NCI-H1436 treated with DMSO at 0.1 percent for 48 hours (cell line): ENCODE measurements around the gene TTC28.

Experiments
- DNase-seq: peaks from one replicate; lab custom pipeline; 2025; lab: John Stamatoyannopoulos, UW

Gene TTC28

DNA sequence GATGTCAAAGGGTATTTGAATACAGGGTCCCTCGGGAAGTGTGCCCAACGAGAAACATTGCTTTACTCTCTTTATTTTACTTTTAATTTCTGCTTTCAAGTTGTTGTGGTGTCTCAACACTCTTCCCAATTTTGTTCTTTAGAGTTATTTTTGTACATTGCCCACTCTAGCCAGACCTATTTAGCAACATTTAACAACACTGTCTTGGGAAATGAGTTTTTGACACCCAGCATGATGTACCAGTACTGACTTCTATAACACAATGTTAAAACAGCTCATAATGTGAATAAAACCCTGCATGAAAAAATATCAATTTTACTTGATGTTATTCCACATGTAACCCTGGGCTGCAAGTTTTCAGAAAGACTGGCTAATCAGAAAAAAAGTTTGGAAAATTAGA lies 410.4 kb downstream of the TTC28 start:
- DNase-seq = no peak

DNA sequence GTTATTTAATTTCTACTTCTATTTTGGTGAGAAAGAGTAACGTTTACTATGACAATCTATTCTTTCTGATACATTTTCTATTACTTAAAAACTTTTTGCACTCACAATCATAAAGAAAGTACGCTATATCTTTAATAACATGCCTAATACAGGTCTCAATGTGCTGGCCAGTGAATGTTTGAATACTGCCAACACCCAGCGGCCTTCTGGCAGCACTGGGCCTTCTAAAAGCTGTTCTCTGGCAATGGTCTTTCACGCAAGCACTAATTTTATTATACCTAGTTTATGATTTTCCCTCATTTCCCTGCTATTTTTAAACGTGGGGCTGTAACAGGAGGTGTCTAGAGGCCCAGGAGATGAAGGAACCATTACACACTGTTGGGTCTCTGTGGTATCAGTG lies 410.8 kb downstream of the TTC28 start:
- no peak for DNase-seq

GRCh38 chr22:28268171-28268570 lies 411.5 kb downstream of the TTC28 start:
- no peak for DNase-seq

GRCh38 chr22:28260619-28261018 lies 419.0 kb downstream of the TTC28 start:
- DNase-seq = no peak

DNA sequence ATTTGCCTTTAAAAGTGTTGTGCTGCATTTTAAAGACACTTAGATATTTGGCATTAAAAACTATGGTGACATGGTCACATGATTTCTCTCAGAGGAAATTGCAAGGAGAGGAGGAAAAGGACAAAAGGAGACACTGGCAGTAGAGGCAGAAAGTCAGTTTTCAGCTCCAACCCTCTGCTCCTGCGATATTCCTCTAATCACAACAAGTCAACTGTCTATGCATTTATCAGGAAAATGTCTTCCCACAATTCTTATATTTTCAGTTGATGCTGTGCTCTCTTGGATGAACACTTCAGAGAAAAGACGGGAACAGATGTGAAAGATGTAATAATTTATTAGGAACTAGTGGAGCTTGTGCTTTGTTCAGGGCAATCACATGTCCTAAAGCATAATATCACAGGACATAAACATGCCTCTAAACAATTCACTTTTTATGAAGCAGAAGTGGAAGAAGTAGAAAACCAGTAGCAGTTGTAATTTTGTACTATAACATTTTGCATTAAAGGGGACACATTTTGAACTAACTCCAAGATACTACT lies 419.8 kb downstream of the TTC28 start:
- no peak for DNase-seq

GRCh38 chr22:28254396-28254795 lies 425.2 kb downstream of the TTC28 start:
- no peak for DNase-seq

DNA sequence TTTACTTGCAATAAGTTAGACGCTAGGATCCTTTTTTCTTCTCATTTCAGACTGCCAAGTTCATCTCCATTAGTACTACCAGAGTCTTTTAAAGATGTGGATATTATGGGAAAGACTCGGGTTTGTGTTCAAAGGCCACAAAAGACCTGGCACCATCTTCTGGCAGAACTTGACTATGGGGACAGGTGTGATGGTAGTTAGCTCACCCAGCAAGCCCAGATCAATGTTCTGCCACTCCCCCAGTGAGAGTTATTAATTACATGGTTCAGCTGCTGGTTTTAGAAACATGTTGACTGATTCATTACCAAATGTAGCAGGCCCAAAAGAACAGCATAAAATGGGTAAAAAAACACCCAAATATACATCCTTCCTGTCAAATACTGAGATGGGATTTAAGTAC lies 427.1 kb downstream of the TTC28 start:
- DNase-seq = no peak

DNA sequence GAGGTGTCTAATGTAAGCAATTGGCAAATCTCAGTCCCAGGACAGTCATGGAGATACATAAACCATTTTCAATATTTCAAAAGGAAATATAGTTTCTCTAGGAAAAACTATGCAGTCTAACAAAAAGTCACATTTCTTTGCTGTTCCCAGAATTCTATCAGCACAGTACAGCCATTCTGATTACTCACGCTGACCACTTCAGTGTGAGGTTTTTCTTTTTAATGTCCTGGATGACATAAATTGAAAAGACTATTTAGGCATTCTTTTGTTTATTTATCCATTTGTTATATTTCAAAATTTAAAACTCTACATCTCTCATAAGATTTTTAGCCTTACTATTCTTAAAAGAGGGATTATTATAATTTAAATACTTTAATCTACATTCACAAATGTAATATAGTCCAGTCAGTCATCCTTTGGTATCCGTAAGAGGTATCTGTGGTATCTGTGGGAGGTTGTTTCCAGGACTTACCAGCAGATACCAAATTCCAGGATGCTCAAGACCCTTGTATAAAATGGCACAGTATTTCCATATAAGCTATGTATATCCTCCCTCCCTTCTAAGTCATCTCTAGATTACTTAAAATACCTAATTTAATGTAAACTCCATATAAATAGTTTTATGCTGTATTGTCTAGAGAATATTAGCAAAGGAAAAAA lies 429.5 kb downstream of the TTC28 start:
- no peak for DNase-seq

DNA sequence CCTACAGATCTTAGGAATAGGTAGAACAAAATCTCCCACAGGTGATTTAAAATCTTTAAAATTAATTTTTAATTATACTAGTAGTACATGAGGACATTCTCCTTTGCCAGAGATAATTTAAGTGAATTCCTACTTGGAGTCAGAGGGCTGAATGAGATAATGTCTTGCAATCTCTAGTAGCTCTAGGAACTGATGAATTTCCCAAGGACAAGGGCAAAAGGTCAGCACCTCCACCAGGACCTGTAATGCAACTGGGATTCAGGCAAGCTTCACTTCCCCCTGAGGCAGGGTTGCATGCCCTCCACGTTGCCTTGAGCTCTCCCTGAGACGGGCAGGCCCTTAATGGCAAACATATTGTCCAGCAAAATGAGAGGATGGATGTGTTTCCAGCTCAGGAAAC lies 430.2 kb downstream of the TTC28 start:
- no peak for DNase-seq

GRCh38 chr22:28247667-28248363 lies 431.8 kb downstream of the TTC28 start:
- DNase-seq = no peak

DNA sequence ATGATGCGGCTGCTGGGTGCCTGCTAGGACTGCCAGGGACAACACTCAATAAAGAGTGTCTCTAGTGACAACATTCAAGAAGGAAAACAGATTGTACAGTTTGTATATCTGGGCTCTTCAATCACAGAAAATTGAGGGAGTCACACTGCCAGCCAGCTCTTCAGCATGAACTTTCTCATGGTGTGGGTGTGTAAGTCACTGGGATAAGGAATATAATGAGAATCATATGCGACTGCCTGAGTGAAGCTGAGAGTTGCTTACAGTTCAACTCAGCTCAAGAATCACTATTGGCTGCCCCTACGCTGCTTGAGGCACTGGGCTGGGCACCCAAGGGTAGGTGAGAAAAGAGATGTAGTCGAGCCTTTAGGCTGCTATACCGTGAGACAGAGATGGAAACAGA lies 432.5 kb downstream of the TTC28 start:
- no peak for DNase-seq

GRCh38 chr22:28246397-28246796 lies 433.2 kb downstream of the TTC28 start:
- no peak for DNase-seq

DNA sequence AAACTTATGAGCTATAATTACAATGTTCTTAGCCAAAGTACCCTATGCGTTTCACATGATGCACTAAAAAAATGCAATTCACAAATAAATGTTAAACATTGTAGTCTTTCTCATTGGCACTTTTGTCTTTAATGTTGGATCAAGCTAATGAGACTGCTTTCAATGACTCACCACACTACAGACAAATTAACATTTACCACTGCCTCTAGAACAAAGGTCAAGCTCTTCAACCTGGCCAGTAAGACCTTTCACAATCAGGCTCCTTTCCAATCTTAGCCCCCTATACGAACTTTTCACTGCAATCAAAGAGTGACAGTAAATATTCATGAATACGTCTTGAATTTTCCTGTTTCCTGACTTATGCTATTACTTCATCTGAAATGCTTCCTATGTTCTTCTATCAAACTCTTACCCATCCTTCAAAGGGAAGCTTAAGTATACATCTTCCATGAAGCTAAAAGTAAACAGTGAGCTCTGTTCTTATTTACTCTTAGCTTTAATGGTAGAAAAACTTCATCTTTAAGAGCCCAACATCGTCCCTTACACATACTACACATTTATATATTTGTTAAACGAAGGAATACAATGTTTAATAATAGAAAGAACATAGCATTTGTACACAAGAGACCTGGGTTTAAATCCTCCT lies 433.9 kb downstream of the TTC28 start:
- DNase-seq = no peak

- no peak for DNase-seq
Observed at GRCh38 chr22:28244757-28245156, 434.9 kb downstream of the TTC28 start.

DNA sequence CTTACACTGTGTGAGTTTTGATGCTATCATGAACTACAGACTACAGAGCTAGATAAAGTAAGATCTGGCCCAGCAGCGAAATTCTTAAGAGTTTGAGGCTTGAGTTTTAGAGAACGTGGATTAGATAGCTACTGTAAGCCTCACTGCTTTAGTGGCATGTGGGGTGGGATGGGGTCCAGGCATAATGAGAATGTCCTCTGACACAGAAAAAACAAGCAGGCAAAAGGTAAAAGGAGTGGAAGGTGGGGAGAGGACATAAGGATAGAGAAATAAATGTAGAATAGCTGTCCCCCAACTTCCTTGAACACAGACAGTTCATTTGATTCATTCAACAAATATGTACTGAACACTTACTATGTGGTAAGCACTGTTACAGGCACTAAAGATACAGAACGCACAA lies 436.1 kb downstream of the TTC28 start:
- DNase-seq = no peak

DNA sequence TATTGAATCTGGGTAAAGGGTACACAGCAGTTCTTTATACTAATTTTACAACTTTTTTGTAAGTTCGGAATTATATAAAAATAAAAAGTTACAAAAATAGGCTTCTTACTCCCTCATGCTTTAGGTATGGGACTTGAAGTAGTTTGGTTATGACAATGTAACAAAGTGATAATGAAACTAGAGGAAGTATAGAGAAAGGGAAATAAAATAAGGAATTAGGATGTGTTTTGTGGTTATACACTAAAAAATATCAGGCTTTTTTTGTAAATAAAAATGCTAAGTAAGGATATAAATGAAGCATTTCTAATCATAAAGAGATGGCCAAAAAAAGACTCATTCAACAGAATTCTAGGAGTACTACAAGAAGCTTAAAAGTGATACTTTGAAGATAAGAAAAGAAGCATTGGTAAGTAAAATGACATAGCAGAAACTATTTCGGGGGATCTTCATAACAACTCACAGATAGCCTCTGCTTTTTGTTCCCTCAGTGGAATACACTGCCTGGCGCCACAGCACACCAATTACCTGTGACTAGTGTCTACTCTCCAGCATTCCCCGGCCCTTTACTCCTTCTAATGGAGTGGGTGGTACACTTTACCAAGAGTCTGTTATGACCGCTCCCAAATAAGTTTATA lies 437.9 kb downstream of the TTC28 start:
- DNase-seq = no peak

- DNase-seq = no peak
Observed at GRCh38 chr22:28239941-28240340, 439.7 kb downstream of the TTC28 start.

- no peak for DNase-seq
Observed at GRCh38 chr22:28237783-28238182, 441.9 kb downstream of the TTC28 start.

DNA sequence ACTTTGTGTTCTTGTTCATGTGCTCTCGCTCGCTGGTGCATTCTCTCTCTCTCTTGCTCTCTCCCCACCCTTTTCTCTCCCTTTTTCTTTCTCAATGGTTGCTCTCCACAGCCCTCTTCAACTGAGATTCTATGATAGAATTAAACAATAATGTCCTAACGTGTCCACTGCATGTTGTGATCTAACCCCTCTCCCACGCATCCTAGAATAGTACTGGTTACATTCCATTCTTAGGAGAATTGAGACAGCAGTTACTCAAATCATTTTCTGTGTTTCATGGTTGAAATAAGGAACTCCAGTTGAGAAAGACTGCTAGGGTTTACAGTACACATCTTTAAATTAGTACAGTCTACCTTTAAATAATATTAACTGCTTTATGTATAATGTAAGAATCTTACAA lies 442.5 kb downstream of the TTC28 start:
- DNase-seq = no peak

GRCh38 chr22:28232204-28232603 lies 447.4 kb downstream of the TTC28 start:
- DNase-seq = no peak

- DNase-seq = no peak
Observed at GRCh38 chr22:28231441-28231840, 448.2 kb downstream of the TTC28 start.

DNA sequence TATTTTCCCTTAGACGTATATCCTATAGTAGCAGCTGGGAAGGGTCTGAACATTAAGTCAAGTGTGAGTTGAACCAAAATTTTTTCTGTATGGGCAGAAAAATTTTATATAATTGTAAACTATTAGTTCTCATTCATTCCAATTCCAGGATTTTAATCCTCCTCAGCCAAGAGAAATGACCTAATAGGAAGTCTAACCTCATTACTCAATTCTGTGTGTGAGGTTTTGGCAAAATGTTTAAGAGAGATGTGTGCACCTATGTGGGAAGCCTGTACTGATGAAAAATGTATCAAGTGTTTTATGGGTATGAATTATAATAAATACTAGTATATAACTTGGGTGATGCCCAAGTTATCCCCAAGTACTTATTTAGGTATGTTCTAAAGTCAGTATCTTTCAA lies 449.0 kb downstream of the TTC28 start:
- DNase-seq = no peak
